ENCODE results near the gene SLC35B1.

GRCh38 chr17:49755663-49756283, 48.0 kb upstream of the SLC35B1 start:
- TF ChIP-seq CTCF (IDR thresholded peaks at IDR 0.05) = no peak
- TF ChIP-seq POLR2A (IDR thresholded peaks at IDR 0.05) = no peak

Data from esophagus squamous epithelium (tissue), 4 donors.